ENCODE data around the gene TRAPPC2.
"Not testable (repeated sequence)": the region's sequence is repeated elsewhere in the genome, so short reads cannot be mapped to it uniquely, and the experiment has no call there.

TRAPPC2 gene

DNA sequence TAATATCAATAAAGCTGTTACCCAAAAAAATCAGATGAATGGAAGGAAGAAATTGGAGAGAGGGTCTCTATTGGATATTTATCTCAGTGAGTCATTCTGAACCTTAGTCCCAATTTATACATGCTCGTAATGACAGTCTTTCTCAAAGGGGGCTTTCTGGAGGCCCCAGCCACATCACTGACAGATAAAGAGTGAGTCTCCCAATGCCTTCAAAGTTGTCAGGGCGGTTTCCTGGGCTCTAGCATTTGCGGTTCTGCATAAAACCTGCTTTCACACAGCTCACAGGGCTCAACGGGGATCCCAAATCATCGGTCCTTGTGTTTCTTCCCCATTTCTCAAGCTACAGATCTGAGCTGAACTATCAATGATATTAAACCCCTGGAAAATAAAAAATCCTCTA is 64.2 kb downstream of the TRAPPC2 start:
- no peak for DNase-seq (ENCODE audit: low read depth in 1 of 2, low spot score in 1 of 2)

DNA sequence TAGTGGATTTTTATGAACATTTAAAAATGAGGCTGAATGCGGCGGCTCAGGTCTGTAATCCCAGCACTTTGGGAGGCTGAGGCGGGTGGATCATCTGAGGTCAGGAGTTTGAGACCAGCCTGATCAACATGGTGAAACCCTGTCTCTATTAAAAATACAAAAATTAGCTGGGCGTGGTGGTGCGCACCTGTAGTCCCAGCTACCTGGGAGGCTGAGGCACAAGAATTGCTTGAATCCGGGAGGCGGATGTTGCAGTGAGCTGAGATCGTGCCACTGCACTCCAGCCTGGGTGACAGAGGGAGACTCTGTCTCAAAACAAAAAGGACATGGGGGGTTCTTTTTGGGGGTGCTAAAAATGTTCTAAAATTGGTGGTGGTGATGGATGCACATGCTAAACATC is 64.7 kb downstream of the TRAPPC2 start:
- not testable (repeated sequence) for DNase-seq (ENCODE audit: low read depth in 1 of 2, low spot score in 1 of 2)

DNA sequence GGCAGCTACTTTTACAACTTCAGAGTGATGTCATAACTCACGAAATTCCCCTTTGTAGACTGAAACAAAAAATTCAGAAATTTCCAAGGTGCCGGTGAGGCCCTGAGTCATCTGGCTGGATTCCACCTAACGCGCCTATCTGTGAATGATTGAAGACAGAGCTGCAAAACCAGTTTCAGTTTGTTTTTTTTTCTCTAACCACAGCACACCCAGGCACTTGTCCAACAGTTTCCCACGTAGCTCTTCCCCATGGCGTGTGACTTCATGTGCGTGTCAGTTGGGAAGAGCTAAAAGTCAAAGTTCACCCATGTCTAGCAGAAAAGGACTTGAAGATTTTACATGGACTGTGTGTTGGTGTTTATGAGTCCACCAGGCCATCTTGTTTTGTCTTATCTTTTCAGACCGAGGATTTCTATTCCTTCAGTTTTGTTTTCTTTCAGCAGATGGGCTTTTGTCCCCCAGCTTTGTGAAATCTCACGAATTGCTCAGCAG is 65.1 kb downstream of the TRAPPC2 start:
- DNase-seq (ENCODE audit: low read depth in 1 of 2, low spot score in 1 of 2), result peak in 1 of 2 donors; percentile 3

DNA sequence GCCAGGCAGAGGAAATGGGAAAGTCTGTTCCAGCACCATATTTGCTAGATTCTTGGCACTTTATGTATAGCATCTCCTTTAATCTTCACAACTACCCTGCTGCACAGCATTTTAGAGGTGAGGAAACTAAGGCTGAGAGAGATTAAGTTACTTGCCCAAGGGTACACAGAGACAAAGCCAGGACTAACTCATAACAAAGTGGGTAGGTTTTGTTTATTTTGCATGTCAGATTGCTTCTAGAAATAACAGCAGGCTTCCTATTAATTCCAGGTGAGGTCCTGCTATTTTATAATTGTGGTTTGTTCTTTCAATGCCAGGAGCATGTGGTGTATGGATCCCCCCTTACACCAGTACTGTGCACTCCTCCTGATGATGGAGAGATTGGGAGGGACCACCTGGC is 66.5 kb downstream of the TRAPPC2 start:
- DNase-seq (ENCODE audit: low read depth in 1 of 2, low spot score in 1 of 2), result no peak

DNA sequence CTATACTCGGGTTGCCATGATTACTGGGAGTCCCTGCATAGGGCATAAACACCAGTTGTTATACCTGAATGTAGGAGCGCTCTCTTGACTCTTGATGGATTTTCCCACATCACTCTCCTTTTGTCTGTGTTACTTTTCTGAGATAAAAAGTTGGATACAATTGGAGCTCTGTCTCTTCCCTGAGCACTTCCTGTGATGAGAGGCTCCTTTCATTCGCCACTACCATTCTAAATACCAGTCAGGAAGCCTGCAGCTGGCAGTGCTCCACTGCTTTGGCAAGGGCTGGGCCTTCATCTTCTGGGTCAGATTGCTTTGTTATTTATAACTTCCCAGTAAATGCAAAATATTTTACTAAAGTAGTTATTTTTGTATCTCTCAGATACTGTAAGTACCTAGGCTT is 67.6 kb downstream of the TRAPPC2 start:
- no peak for DNase-seq (ENCODE audit: low read depth in 1 of 2, low spot score in 1 of 2)

DNA sequence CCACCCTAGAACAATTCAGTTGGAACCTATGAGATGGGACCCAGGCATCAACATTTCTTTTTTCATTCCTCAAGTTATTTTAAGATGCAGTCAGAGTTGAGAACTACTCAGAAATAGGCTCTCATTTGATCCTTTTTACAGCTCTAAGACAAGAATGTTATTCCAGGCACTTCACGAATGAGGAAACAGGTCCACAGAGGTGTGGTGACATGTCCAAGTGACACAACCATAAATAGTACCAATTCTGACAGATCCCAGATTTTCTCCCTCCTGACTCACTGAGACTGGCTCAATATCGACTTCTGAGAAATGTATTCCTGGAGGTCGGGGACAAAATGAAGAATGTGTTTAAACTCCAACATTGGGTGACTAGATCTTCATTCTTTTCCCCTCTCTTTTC is 70.4 kb downstream of the TRAPPC2 start:
- DNase-seq (ENCODE audit: low read depth in 1 of 2, low spot score in 1 of 2), result no peak

DNA sequence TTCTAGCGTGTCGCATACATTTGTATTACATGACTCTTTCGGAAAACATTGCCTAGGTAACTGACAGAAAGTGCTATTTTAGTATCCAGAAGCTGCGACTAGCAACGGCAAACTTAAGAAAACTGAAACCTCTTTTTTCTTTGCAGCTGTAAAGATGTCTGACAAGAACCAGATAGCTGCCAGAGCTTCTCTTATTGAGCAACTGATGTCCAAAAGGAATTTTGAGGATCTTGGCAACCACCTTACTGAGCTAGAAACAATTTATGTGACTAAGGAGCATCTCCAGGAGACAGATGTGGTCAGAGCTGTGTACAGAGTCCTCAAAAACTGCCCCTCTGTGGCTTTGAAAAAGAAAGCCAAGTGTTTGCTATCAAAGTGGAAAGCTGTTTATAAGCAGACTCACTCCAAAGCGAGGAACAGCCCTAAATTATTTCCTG is 72.0 kb downstream of the TRAPPC2 start:
- no peak for DNase-seq (ENCODE audit: low read depth in 1 of 2, low spot score in 1 of 2)

Measured in stimulated activated CD4-positive, alpha-beta T cell treated with anti-CD3 and anti-CD28 coated beads, Interleukin-15, amount 100 ng/mL, for 1 hour (primary cell).